Esophagus squamous epithelium (tissue), 5 donors: ENCODE results near the gene SCAI. TPM values are rescaled to one million over a fixed set of nuclear protein-coding genes. Genes with fewer than 3 reads are reported as not detected.

ENCODE experiments used
- DNase-seq: peaks from one replicate; lab custom pipeline; 2025; lab: John Stamatoyannopoulos, UW
- H3K27ac ChIP-seq, 4 donors: fragments of 200-600 bp; sonication (generic); one replicate each; pipeline ENCODE4 v1.5.1; 2016 to 2019; ENCODE audit warnings: mild to moderate bottlenecking in 1 of 4
- H3K27me3 ChIP-seq, 4 donors: fragments of 200-600 bp; sonication (generic); 1 replicate in 3 of 4; 2 replicates in 1 of 4; pipeline versions ENCODE4 v1.5.1 to v1.6.0; 2017 to 2021; ENCODE audit warnings: antibody characterized with exemption in 1 of 4
- H3K36me3 ChIP-seq, 3 donors: fragments of 200-600 bp; sonication (generic); one replicate each; pipeline ENCODE4 v1.5.1; 2016 to 2019
- H3K4me1 ChIP-seq, 3 donors: fragments of 200-600 bp; sonication (generic); one replicate each; pipeline ENCODE4 v1.5.1; 2017 to 2019
- H3K4me3 ChIP-seq, 4 donors: fragments of 200-600 bp; sonication (generic); 1 replicate in 3 of 4; 2 replicates in 1 of 4; pipeline ENCODE4 v1.5.1; 2016 to 2019; ENCODE audit warnings: mild to moderate bottlenecking in 2 of 4, moderate library complexity in 1 of 4
- H3K9me3 ChIP-seq, 3 donors: fragments of 200-600 bp; sonication (generic); one replicate each; pipeline ENCODE4 v1.5.1; 2016 to 2019
- POLR2A ChIP-seq, 4 donors: fragments of 450-650 bp; IDR thresholded peaks; one replicate each; pipeline ENCODE4 v1.6.1; 2017; ENCODE audit warnings: antibody characterized with exemption in 4 of 4, mild to moderate bottlenecking in 4 of 4, moderate library complexity in 3 of 4
- WGBS, 2 donors: methylation state at CpG; one replicate each; pipeline ENCODE4 v1.1.5; 2018; 5-methylcytosine and 5-hydroxymethylcytosine counted together
- intact Hi-C: fragments of 100-400 bp; cut with DNase I; formaldehyde crosslinking; loops from one replicate; pipeline ENCODE4 v1.15.0; 2022
- total RNA-seq, 4 donors: library from RNA; depleted of rRNA; stranded (reverse); fragments of >200 nt; gene quantifications; one replicate each; pipeline ENCODE4 v1.1.0, GENCODE V29; 2016
- TF ChIP-seq, protein P1 (sequence below), 6 experiments: fragments of 450-650 bp in 4 of 6; fragments of 200-600 bp in 2 of 6; sonication (generic) in 2 of 6; IDR thresholded peaks; one replicate each; pipeline ENCODE4 v1.5.1; 2016 to 2019; ENCODE audit warnings: antibody characterized with exemption in 6 of 6, mild to moderate bottlenecking in 4 of 6, moderate library complexity in 4 of 6
- donor health status: DM: yes; HTN: yes; CAD: no.

The SCAI gene
- total RNA-seq, 4 donors from 2014 or later: 3.3 to 9.9 (median 5.3) TPM

DNA sequence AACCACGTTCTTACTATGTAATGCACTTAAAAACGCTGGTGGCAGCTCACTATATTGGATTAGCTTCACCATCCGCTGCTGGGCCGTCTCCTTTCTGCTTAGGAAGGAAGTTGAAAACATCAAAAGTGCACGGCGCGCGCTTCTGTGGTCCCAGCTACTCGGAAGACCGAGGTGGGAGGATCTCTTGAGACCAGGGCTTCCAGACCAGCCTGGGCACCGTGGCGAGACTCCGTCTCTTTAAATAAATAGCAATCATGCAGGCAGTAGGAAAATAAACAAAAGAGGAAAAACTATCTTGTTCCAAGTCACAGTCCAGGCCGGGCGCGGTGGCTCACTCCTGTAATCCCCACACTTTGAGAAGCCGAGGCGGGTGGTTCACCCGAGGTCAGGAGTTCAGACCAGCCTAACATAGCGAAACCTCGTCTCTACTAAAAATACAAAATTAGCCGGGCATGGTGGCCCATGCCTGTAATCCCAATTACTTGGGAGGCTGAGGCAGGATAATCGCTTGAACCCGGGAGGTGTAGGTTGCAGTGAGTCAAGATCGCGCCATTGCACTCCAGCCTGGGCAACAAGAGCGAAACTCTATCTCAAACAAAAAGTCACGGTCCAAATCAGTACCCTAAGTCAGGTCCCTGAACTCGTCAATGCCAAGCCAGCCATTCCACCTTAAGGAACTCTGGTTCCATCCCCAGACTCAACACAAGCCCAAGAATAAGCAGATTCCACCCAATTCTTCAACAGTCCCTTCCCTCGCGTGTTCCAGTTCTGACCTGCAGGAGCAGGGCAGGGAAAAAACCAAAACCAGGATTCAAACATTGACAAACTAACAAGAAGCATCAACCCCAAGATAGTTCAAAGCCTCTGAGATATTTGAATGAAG, 201.4 kb downstream of the SCAI start:
- intact Hi-C loops: no loop called here
- no peaks in the 10 kb centered on the region for H3K9me3 ChIP-seq
- TF ChIP-seq, protein P1, sequence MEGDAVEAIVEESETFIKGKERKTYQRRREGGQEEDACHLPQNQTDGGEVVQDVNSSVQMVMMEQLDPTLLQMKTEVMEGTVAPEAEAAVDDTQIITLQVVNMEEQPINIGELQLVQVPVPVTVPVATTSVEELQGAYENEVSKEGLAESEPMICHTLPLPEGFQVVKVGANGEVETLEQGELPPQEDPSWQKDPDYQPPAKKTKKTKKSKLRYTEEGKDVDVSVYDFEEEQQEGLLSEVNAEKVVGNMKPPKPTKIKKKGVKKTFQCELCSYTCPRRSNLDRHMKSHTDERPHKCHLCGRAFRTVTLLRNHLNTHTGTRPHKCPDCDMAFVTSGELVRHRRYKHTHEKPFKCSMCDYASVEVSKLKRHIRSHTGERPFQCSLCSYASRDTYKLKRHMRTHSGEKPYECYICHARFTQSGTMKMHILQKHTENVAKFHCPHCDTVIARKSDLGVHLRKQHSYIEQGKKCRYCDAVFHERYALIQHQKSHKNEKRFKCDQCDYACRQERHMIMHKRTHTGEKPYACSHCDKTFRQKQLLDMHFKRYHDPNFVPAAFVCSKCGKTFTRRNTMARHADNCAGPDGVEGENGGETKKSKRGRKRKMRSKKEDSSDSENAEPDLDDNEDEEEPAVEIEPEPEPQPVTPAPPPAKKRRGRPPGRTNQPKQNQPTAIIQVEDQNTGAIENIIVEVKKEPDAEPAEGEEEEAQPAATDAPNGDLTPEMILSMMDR (IDR thresholded peaks at IDR 0.05): peak in 1 of 6 experiments; percentile 15
- no peak for TF ChIP-seq POLR2A (IDR thresholded peaks at IDR 0.05)
- peak overlapping the region; percentile 60 to 95 (median 78) for H3K4me3 ChIP-seq
- peak overlapping the region; percentile 95 to 99 (median 96) for H3K27ac ChIP-seq
- 9 to 15% methylated on average over 27 to 31 of the region's 31 CpGs for WGBS, 2 donors
- peaks cover 3 to 22% (median 13%) of the 10 kb centered on the region in 3 donors for H3K4me1 ChIP-seq
- peak; percentile 26 for DNase-seq
- H3K27me3 ChIP-seq: no peaks in the 10 kb centered on the region
- H3K36me3 ChIP-seq: peaks cover 0 to 20% (median 0%) of the 10 kb centered on the region in 3 donors

DNA sequence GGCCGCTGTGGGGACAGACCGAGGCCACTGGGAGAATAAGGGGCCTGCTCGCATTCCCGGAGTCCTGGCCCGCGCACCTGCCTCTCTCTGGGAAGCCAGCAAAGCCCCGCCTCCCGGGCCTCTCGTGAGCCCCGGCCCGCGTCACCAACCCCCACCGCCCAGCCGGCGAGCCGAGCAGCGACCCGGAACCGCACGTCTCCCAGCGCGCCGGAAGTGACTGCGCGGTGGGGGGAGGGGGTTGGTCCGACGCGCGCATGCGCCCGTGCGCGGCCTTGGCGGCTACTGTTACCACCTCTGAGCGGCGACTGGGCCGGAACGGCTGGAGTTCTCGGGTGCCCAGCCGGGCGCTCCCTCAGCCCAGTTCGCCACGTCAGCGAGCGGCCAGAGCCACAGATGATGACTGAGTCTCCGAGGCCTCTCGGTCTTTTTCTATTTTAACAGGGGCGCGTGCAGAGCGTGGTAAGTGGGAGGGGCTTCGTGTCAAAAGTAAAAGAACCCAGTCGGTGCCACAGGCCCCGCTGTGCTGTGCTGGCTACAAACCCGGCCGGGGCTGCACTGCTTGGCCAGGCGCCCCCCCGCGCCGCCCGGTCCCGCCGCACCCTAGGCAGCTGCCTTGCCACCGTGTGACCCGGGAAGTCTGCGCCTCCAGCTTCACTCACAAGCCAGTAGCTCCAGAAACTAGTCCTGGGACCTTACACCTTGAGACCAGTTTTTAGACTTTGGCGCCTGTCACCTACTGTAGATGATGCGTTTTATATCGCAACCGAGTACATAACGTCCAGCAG, 202.2 kb downstream of the SCAI start, which contains the start of gene GOLGA1:
TSS of gene GOLGA1 (minus strand) at position 190 of the 785 bp plus-strand sequence. CDS start 2,372 bp downstream, outside the sequence.
- Histone ChIP-seq H3K36me3 (peaks cover 0 to 29% (median 0%) of the 10 kb centered on the region in 3 donors), H3K4me1 (peaks cover 3 to 22% (median 13%) of the 10 kb centered on the region in 3 donors), H3K9me3 (no peaks in the 10 kb centered on the region), H3K27me3 (no peaks in the 10 kb centered on the region), H3K27ac (peak within 1 kb of the TSS; percentile 95 to 99 (median 96)), H3K4me3 (peak within 1 kb of the TSS; percentile 60 to 95 (median 78))
- DNase-seq: peak; percentile 65
- intact Hi-C loops: no loop called here
- 0% methylated on average over 9 to 24 of the region's 70 CpGs for WGBS, 2 donors
- TF ChIP-seq, protein P1 (IDR thresholded peaks at IDR 0.05): peak in 1 of 6 experiments; percentile 30
- TF ChIP-seq POLR2A (IDR thresholded peaks at IDR 0.05): peak in 3 of 4 donors; percentile 65 to 91 (median 85)

DNA sequence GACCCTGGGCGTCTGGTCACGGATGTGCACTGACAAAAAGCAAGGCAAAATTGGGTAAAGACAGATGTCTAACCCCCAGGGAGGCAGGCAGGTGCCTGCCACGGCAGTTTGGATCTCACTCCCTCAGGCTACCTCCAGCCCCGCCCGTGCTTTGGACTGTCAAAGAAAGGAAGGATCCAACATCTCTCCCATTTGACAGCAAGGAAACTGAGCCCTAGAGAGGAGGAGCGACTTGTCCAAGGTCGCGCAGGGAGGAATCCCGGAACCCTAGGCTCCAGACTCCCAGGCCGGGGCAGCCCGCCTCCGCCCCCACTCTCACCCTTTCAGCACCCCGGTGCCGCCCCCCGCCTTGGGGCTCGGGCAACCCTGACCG, 202.8 kb downstream of the SCAI start:
- intact Hi-C loops: no loop called here
- Histone ChIP-seq H3K27me3 (no peaks in the 10 kb centered on the region), H3K36me3 (peaks cover 0 to 34% (median 1%) of the 10 kb centered on the region in 3 donors), H3K4me1 (peaks cover 3 to 22% (median 13%) of the 10 kb centered on the region in 3 donors), H3K27ac (peak overlapping the region; percentile 95 to 99 (median 96)), H3K4me3 (peak overlapping the region; percentile 60 to 95 (median 78)), H3K9me3 (no peaks in the 10 kb centered on the region)
- TF ChIP-seq, protein P1 (IDR thresholded peaks at IDR 0.05): no peak
- TF ChIP-seq POLR2A (IDR thresholded peaks at IDR 0.05): no peak
- 0% methylated on average over 9 of the region's 17 CpGs for WGBS, 2 donors
- peak; percentile 50 for DNase-seq

DNA sequence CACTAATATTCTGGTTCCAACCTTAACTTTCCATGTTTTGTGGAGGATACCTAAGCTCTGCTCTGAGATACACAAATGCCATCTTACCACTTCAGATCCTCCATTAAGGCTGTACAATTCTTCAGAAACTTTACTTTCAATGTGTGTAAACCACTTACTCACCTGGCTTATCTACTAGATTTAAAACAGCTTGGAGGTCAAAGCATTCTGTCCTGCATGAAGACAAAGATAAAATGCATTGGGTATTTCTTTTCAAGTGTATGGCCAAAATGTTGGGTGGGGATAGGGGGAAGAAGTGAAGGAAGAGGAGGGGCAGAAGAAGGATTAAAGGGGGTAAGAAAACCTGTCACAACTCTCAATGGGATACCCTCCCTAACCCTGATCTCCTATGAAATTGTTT, 203.4 kb downstream of the SCAI start:
- DNase-seq: no peak
- Histone ChIP-seq H3K4me1 (peaks cover 3 to 22% (median 13%) of the 10 kb centered on the region in 3 donors), H3K4me3 (peak overlapping the region in 3 of 4 donors; percentile 60 to 95 (median 86)), H3K36me3 (peaks cover 0 to 40% (median 4%) of the 10 kb centered on the region in 3 donors), H3K27ac (peak overlapping the region; percentile 95 to 99 (median 96)), H3K27me3 (no peaks in the 10 kb centered on the region), H3K9me3 (no peaks in the 10 kb centered on the region)
- no peak for TF ChIP-seq POLR2A (IDR thresholded peaks at IDR 0.05)
- TF ChIP-seq, protein P1 (IDR thresholded peaks at IDR 0.05): no peak
- intact Hi-C loops: no loop called here
